ENCODE measurements around the gene DFFA.
A peak's percentile ranks its signal among the peaks of the same experiment; 100 is the strongest.
"Not testable (repeated sequence)": the region's sequence is repeated elsewhere in the genome, so short reads cannot be mapped to it uniquely, and the experiment has no call there.

DFFA gene

DNA sequence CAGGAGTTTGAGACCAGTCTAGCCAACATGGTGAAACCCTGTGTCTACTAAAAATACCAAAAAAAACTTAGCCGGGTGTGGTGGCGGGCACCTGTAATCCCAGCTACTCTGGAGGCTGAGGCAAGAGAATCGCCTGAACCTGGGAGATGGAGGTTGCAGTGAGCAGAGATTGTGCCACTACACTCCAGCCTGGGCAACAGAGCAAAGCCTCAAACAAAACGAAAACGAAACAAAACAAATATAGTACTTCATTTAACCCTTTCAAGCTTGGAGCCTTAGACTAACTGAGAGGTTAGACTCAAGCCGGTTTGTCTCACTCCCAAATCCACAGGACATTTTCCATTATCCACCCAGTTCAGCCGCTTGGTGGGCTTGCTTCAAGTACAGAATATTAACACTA, 14.9 kb downstream of the DFFA start:
- DNase-seq = not testable (repeated sequence)

DNA sequence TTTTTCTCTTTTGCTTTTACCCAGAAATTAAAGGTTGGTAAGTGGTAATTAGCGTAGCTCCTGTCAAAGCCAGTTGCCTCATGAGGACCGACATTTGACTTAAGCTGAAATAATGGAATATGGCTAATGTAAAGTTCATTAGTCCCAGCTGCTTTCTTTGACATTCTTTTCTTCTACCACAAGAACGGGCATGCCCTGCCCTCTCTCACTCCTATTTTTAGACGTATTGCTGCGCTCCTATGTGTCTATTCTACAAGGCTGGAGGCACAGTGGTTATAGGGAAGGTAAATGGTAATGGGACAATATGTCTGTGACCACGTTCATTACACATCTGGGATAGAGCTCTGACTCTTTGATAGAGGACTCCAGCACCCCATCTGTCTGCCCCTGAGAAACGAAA, 15.7 kb downstream of the DFFA start:
- no peak for DNase-seq

DNA sequence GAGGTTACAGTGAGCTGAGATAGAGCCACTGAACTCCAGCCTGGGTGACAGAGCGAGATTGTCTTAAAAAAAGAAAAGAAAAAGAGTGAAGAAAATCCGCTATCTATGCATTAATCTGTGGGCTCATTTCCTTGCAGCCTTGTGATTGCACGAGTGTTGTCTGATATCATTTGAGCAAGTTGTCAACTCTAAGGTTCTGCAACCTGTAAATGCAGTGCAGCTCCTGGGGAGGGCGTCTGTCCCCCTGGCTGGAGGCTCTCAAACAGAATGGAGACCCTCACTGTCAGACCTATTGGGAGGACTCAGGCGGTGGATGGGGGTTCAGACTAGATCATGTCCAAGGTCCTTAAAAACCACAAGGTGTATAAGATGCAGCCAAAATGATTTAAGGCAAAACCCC, 16.3 kb downstream of the DFFA start:
- no peak for DNase-seq

DNA sequence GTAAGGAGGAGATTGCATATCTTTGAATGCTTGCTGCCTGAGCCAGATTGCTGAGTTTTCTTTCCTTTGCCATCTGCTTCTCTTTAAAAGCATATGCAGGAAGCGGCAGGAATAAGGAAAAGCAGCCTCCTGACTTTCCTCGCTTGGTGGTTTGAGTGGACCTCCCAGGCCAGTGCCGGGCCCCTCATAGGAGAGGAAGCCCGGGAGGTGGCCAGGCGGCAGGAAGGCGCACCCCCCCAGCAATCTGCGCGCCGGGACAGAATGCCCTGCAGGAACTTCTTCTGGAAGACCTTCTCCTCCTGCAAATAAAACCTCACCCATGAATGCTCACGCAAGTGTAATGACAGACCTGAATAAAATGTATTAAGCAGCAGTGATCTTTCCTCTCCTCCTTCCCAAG, 21.0 kb downstream of the DFFA start:
- no peak for DNase-seq

DNA sequence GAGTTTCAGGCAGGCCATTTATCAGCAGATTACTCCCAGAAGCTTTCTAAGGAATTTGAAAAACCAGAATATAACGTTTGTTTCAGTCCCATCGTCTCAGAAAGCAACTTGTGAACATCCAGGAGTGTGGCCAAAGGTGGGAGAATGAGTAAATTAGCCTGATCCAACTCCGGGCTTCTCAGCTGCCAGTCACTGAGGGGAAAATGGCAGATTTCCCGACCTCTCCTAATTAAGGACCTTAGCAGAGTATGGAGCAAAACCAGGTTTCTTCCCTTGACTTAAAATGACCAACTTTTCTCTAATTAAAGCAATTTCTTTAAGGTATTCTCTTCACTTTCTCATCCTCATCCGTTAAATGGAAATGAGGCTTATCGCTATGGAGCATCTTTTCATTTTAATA, 21.5 kb downstream of the DFFA start:
- no peak for DNase-seq

DNA sequence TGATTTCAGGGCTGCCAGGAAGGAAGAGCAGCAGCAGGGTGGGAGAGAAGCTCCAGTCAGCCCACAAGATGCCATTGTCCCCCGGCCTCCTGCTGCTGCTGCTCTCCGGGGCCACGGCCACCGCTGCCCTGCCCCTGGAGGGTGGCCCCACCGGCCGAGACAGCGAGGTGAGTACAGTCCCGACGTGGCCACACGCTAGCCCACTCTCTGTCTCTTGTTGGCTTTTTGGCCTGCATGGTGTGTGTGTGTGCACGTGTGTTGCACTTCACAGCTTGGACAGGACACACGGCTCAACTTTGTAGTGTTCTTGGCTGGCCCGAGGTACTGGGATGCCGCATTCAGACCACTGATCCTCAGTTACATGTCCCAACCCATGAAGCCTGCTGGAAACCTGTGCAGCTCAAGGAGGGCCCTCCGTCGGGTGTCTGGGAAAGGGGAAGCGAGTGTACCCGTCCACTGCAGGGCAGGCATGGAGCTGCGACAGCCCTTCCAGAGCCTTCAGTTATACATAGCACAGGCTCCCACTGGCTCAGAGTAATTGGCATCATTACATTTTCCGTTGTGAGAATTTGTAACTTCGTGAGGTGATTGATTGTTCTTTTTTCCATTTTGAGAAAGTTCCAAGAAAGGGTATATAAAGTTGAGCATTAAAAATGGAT, 22.0 kb downstream of the DFFA start:
- DNase-seq = no peak

DNA sequence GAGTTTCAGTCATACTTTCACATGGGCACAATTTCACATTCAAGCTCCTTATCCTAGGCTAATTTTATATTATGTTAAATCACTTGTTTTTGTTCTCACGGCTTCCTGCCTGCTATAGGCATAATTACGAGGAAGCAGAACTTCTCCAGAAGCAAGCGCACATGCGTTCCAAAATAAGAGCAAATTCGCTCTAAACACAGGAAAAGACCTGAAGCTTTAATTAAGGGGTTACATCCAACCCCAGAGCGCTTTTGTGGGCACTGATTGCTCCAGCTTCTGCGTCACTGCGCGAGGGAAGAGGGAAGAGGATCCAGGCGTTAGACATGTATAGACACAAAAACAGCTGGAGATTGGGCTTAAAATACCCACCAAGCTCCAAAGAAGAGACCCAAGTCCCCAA, 22.6 kb downstream of the DFFA start, which contains the start of gene CORT:
TSS of gene CORT (plus strand) at position 281 of the 400 bp plus-strand sequence. CDS start 193 bp downstream, outside the sequence.
- DNase-seq = no peak

DNA sequence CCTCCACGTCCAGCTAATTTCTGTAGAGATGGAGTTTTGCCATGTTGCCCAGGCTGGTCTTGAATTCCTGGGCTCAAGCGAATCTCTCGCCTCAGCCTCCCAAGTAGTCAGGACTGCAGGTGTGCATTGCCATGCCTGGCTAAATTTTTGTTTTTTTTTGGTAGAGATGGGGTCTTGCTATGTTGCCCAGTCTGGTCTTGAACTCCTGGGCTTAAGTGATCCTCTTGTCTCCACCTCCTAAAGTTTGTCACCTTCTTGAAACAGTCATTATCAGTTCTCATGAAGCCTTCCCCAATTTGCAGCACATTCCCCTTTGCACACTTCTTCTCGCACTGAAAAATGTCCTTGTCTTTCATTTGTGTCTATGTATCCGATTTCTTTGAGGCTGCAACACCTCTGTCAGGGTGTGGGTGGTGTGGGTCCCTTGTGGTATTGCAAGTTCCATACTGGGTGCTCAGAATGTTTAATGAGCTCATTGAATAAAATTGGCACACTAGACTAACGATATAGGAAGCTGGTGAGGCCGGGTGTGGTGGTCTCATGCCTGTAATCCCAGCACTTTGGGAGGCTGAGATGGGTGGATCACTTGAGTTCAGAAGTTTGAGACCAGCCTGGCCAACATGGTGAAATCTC, 25.4 kb downstream of the DFFA start:
- DNase-seq = no peak

DNA sequence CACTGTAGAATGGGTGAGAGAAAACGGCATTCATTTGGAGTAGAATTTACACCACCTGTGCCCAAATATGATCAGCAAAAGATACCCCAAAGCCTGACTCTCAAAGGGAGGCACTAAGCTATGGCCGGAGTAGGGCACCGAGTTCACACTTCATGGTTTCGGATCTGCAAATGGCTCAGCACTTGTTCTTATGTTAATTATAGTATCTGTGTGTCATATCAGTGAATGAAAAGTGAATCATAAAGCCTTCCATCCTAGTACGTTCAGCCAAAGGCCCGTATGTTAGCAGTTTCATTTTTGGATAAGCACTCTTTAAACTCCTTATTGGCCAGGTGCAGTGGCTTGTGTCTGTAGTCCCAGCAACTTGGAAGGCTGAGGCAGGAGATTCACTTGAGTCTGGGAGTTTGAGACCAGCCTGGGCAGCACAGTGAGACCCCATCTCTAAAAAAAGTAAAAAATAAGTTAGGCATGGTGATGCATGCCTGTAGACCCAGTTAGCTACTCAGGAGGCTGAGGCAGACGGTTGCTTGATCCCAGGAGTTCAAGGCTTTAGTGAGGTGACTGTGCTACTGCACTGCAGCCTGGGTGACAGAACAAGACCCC, 27.4 kb downstream of the DFFA start:
- no peak for DNase-seq

DNA sequence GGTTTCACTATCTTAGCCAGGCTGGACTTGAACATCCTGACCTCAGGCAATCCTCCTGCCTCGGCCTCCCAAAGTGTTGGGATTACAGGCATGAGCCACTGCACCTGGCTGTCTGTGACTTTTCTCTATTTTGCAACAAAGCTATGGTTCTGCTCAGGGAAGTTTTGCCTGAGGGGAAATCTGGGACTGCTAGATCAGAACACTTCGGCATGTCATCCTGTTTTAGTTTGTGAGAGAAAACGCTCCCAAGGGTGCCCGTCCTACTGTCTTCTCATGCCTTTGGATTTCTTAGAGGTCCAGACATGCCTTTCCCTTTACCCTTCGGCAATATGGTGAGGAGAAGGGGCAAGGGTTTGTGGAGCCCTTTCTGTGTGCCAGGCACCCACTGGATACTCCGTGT, 28.1 kb downstream of the DFFA start:
- no peak for DNase-seq

DNA sequence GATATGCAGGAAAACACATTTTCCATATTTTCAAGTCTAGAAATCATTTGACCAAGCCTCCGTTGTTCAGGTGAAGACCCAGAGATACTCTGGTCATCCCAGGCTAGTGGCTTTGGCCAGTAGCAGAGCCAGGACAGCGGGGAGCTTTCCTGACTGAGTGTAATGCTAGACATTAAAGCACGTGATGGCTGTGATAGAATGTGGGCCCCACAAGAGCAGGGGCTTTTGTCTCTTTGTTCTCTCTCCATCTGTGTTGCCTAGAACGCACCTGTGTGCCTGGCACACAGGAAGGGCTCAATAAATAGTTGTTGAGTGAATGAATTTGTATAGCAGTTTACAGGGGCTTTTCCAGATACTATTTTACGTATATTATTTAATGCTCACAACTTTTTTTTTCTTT, 31.5 kb downstream of the DFFA start:
- no peak for DNase-seq

DNA sequence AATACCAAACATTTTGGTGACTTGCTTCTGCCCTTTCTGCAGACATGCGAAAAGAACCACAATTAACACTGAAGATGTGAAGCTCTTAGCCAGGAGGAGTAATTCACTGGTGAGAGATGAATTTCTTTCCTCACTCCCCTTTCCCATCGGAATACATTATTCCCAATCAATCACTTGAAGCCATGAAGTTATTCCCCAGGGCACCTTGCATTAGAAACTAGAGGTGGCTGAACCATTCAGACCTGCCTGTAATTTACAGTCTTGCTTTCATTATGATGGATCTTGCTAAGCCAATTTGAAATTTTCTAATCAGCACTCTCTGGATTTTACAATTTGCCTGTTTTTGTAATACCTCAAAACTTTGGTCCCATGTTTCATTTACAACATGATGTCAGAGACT, 32.0 kb downstream of the DFFA start:
- DNase-seq = no peak

DNA sequence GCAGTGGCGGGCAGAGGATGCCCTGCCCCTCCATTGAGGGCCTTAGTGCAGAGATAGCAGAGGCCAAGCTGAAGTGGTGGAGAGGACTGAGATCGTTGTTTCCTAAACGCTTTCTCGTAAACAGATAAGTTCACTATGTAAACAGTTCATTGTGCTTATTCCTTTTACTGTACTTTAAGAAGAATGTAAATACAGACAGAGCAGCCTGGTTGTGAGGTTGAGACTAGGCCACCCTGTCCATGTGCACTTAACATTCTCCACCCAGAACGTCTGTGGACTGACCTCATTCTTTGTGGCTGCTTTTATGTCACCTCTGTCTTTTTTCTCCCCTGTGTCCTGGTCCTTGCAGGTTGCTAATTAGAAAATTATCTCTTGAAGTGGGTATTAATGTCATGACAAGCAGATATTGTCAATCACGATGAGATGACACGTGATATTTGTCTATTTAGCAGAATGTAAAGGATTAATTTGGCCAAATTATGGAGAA, 33.6 kb downstream of the DFFA start:
- DNase-seq = no peak

DNA sequence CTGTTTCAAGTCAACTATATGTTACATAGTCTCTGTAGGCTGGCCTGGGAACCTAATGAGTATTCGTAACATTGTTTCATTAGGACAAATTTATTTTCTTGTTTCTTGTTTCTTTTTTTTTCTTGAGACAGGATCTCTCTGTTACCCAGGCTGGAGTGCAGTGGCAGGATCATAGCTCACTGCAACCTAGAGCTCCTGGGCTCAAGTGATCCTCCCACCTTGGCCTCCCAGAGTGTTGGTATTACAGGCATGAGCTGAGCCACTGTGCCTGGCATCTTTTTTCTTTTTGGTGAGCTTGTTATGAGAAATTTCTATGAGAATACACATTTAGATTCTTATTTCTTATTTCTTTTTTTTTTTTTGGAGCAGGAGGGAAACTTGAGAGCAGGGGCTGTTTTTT, 35.3 kb downstream of the DFFA start:
- DNase-seq = no peak

DNA sequence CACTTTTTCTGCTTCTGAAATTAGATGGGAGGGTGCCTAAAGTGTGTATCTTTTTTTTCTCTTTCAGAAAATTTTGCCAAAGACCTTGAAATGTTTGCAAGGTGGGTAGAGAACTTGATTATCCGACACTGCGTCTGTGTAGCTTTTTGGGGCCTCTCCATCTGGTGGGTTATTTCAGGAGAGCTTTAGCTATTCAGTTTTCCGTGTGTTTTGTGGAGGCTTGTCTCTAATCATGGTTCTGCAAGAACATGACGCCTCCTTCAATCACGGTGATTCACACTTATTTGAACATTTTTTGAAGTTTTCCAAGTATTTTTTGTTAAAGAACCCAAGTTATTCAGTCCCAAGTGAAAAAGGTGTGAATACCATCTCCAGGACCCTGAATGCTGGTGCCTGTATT, 37.7 kb downstream of the DFFA start:
- DNase-seq = no peak

DNA sequence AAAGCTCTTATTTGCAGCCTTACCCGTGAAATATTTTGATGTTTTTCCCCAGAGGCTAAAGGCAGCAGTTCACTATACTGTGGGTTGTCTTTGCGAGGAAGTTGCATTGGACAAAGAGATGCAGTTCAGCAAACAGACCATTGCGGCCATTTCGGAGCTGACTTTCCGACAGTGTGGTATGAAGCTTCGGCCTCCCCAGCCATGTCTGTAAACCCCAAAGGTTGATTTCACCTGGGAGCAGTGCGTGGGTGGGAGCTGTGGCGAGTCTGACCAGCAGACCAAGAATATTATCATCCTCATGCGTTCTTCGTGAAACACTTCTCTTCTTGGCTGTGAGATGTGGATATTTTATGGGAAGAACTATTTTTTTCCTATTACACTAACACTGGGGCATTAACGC, 38.5 kb downstream of the DFFA start:
- DNase-seq = no peak

DNA sequence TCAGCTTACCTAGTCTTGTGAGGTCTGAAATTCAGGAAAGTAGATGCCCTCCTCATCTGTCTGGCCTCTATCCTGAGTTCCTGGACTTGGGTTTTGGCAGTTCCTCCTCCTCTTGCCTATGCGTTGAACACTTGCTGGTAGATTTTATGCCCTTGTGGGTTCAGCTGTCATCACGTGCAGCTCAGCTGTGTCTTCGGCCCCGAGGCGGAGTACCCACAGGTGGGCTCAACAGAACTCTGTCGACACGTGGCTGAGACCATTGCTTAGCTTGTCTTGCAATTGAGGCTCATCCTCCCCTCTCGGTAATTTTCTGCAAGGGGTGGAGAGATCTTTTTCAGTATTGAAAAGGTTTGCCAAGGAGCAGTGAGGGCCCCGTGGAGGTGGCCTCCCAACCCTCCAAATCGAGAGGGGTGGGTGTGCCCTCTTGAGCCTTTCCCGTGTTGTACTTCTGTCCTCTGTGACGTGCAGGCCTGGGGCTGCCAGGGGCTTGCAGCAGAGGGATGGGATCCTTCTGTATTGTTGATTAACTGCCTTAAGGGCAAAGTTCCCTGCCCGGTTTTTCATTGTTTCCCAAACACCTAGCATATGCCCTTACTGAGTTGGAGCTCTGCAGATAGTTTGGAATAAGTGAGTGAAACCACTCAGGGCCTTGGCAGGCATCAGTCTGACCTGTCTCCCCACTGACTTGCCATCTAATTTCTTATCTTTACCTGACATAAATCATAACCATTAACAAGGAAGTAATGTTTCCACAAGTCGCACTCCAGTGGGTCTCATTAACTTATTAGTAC, 39.2 kb downstream of the DFFA start:
- no peak for DNase-seq

DNA sequence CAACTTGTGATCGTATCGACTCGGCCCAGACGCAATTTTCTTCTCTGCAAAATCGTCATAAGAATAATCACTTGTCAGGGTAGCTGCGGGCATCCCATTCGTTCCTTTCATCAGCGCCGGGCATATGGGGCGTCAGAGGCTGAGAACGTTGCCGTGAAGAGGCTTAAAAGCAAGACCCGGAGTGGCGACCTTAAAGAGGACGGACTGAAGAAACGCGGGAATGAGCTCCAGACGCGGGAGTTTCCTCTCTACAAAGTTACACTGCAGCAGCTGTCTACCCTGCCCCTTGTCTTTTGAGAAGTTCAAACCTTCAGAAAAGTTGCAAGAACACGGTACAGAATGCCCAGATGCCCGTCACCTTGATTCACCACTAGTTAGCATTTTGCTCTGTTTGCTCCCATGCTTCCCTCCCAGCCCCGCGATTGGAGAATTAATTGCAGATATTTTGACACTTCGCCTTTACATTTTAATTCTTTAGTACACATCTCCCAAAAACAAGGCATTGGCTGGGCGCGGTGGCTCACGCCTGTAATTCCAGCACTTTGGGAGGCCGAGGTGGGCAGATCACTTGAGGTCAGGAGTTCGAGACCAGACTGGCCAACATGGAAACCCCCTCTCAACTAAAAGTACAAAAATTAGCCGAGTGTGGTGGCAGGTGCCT, 41.1 kb downstream of the DFFA start:
- no peak for DNase-seq

DNA sequence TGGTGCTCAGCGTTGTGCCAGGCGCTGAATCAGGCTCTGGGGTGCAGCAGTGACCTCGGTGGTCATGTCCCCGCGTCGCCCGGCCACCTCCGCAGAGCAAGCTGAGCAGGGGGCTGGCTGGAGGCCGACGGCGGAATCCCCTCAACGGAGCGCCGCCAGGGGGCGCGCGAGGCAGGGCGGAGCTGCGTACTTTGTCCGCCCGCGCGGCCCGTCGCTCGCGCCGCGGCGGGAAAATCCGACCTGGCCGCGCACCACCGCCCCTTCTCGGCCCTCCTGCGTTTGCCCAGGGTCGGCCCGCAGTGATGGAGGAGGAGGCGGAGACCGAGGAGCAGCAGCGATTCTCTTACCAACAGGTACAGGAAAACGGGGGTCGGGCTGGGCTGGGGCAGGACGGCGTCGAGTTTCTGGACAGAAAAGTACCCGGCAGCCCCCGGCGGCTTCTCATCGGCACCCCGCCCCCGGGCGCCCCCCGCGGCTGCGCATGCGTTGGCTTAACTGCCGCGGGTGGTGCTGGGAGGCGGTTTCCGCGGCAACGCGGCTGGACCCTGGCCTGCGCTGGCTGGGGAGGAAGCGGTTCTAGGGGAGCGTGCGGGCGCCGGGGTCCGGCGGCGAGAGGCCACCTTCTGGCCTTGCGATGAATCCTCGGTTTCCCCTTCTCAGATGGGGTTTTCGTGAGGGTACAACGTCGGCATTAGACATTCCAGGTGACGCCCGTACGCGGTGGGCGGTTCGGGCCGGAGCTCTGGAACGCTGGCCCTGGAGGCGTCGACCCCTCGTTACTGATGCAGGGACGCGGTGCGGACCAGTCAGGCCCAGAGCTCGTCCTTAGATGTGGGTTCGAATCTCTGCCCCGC, 41.9 kb downstream of the DFFA start, which contains the start of gene CENPS:
TSS of gene CENPS (plus strand) at position 218 of the 854 bp plus-strand sequence. CDS start at position 303, 85 bp downstream.
- DNase-seq = peak; percentile 95 to 96

DNA sequence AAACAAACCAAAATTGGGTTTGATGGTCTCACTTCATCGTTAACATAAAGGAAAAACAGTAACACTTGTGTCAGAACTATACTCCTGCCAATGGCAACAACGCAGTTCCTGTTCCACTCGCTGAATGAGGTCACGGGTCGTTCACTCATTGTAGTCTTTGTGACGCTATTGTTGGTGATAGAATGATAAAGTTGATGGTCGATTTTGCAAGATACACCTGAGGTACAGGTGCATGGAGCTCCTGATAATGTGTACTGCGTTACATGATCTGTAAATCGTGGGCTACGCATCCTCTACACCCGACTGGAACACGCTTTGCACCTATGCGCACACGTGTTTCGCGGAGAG, 42.5 kb downstream of the DFFA start:
- no peak for DNase-seq

DNA sequence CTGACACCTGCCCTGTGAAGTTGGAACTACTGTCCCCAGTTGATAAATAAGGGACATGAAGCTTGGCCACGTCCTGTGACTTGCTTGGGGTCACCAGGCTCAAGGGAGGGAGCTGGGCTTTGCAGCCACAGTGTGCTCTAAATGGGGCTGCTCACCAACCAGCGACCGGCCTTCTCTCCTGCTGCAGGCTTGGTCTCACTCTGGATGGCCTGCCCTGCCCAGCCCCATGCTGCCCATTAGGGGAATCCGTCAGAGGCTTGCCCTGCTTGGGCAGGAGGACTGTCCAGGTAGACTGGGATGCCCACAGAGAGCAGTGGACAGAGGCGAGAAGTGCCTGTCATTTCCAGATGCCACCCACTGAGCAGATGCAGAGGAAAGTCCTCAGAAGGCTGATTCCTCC, 43.3 kb downstream of the DFFA start:
- no peak for DNase-seq

DNA sequence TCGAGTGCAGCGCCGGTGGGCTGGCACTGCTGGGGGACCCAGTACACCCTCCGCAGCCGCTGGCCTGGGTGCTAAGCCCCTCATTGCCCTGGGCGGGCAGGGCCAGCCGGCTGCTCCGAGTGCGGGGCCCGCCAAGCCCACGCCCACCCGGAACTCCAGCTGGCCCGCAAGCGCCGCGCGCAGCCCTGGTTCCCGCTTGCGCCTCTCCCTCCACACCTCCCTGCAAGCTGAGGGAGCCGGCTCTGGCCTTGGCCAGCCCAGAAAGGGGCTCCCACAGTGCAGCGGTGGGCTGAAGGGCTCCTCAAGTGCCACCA, 45.8 kb downstream of the DFFA start:
- DNase-seq = not testable (repeated sequence)

Data from activated T-cell treated with anti-CD3 and anti-CD28 coated beads, Interleukin-2, amount 50 U/mL, for 48 hours (primary cell).